ENCODE measurements around the gene LPIN3. TPM values are rescaled to one million over a fixed set of nuclear protein-coding genes. Genes with fewer than 3 reads are reported as not detected.
A peak's percentile ranks its signal among the peaks of the same experiment; 100 is the strongest.

Gene LPIN3
- total and polyA plus RNA-seq, 2 of the 8 experiments (the other 6 are each of a cell fraction or from before 2014, with no cell fraction given): 3.7 to 3.9 TPM

GRCh38 chr20:41352106-41352505, 11.5 kb downstream of the LPIN3 start:
- no peak overlapping the region for H2BK20ac ChIP-seq (ENCODE audit: low read length)
- CTCF ChIA-PET (ENCODE audit: partially characterized antibody): interaction anchor here (0.8 to 3.5 kb wide), 14 partner anchors 9 to 132 kb away, joined by 3 to 23 read pairs (median 4); partner anchors contain the start of genes EMILIN3 and LPIN3
- TF ChIP-seq GABPA (IDR thresholded peaks at IDR 0.05; ENCODE audit: borderline replicate concordance, insufficient read depth, low read length) (no peak), ATF3 (IDR thresholded peaks at IDR 0.05; ENCODE audit: insufficient read depth, low read depth, low read length) (no peak), TCF12 (IDR thresholded peaks at IDR 0.05; ENCODE audit: low read depth, low read length) (no peak), RAD21 (IDR thresholded peaks at IDR 0.05 in 1 of 2, conservative IDR thresholded peaks at IDR 0.05 in 1 of 2; ENCODE audit: low read depth in 2 of 2, low read length in 2 of 2) (peak in 1 of 2 experiments; percentile 33; a peak in 1 of 4 replicates), SAP30 (IDR thresholded peaks at IDR 0.05; ENCODE audit: insufficient read depth, insufficient replicate concordance, low read length) (no peak), TBP (IDR thresholded peaks at IDR 0.05; ENCODE audit: low read depth, low read length) (no peak), CTBP2 (IDR thresholded peaks at IDR 0.05; ENCODE audit: borderline replicate concordance, insufficient read depth, insufficient read length, low read length) (no peak), GTF2F1 (IDR thresholded peaks at IDR 0.05; ENCODE audit: borderline replicate concordance, low read depth, low read length) (no peak), POU5F1 (IDR thresholded peaks at IDR 0.05; ENCODE audit: low read depth, low read length) (no peak), NANOG (IDR thresholded peaks at IDR 0.05; ENCODE audit: insufficient read depth, low read depth, low read length, poor library complexity, severe bottlenecking) (no peak), RBBP5 (IDR thresholded peaks at IDR 0.05; ENCODE audit: borderline replicate concordance, low read depth, low read length) (no peak), EZH2 (IDR thresholded peaks at IDR 0.05; ENCODE audit: low read depth, low read length, severe bottlenecking) (no peak), POLR2AphosphoS5 (IDR thresholded peaks at IDR 0.05; ENCODE audit: low read depth, low read length) (no peak)

More at GRCh38 chr20:41352106-41352505, 11.5 kb downstream of the LPIN3 start:
- H2BK15ac ChIP-seq (ENCODE audit: low read length): no peak overlapping the region
- H3K56ac ChIP-seq (replicated peaks; ENCODE audit: insufficient read length, low read depth, low read length): no peak overlapping the region
- no peak overlapping the region for H3K4me3 ChIP-seq (ENCODE audit: extremely low read depth in 1 of 4, insufficient read depth in 2 of 4, low read depth in 3 of 4, low read length in 4 of 4)
- no peaks in the 10 kb centered on the region for H3K36me3 ChIP-seq (ENCODE audit: control insufficient read depth in 2 of 4, insufficient read depth in 4 of 4, low read length in 3 of 4)
- H3K27ac ChIP-seq (ENCODE audit: low read depth, low read length): no peak overlapping the region
- H3K4me2 ChIP-seq (ENCODE audit: insufficient read depth in 1 of 2, low read depth in 2 of 2, low read length in 2 of 2): no peak overlapping the region
- H3K14ac ChIP-seq (ENCODE audit: insufficient read length): no peak overlapping the region
- no peaks in the 10 kb centered on the region for H3K79me2 ChIP-seq (ENCODE audit: control insufficient read depth in 1 of 2, insufficient read depth in 2 of 2, low read length in 2 of 2)
- WGBS, 2 experiments (ENCODE audit: extremely low coverage in 1 of 2, insufficient coverage in 1 of 2, insufficient read length in 1 of 2, insufficient replicate concordance in 2 of 2, low coverage in 1 of 2, low lambda C conversion rate in 2 of 2, missing lambda C conversion rate in 1 of 2): 88% methylated on average over 4 of the region's 4 CpGs; no CpG with 5 or more reads in 1 of the 2 experiments
- no peak overlapping the region for H4K5ac ChIP-seq (ENCODE audit: insufficient read length, low read depth, low read length)
- POLR2A ChIA-PET (ENCODE audit: partially characterized antibody): no interaction called here
- no peaks in the 10 kb centered on the region for H3K79me1 ChIP-seq (ENCODE audit: low read depth, low read length)
- H3K4me1 ChIP-seq (replicated peaks in 1 of 4; ENCODE audit: control insufficient read depth in 3 of 4, insufficient read depth in 4 of 4, low read length in 3 of 4): no peaks in the 10 kb centered on the region; a peak in 1 of 7 replicates
- no peak overlapping the region for H2BK12ac ChIP-seq (ENCODE audit: low read depth, low read length)
- H4K91ac ChIP-seq (replicated peaks; ENCODE audit: insufficient read length, low read length): no peak overlapping the region
- no peak overlapping the region for H2AK5ac ChIP-seq (ENCODE audit: low read depth, low read length)
- H3K4ac ChIP-seq (replicated peaks; ENCODE audit: insufficient read length, low read depth, low read length): no peak overlapping the region
- no peaks in the 10 kb centered on the region; the same call in 1 of the 2 replicates for H3K23me2 ChIP-seq (ENCODE audit: low read depth, low read length)
- no peak for FAIRE-seq
- H3K9me3 ChIP-seq (ENCODE audit: insufficient read depth in 2 of 2, low read depth in 1 of 2, low read length in 1 of 2): no peaks in the 10 kb centered on the region
- no peak overlapping the region for H2BK120ac ChIP-seq (replicated peaks; ENCODE audit: low read depth, low read length)
- DNase-seq (ENCODE audit: low read depth in 1 of 2, low spot score in 2 of 2): no peak
- peaks cover 0 to 1% of the 10 kb centered on the region in 2 experiments for H4K20me1 ChIP-seq (replicated peaks in 1 of 2; ENCODE audit: control insufficient read depth in 1 of 2, insufficient read depth in 2 of 2, low read length in 2 of 2)
- H3K9ac ChIP-seq (replicated peaks in 1 of 4; ENCODE audit: extremely low read depth in 1 of 4, low read depth in 3 of 4, low read length in 3 of 4): no peak overlapping the region
- H2BK5ac ChIP-seq (ENCODE audit: low read depth, low read length): no peak overlapping the region
- no peak overlapping the region for H3K18ac ChIP-seq (ENCODE audit: extremely low read depth, low read length)
- no peak overlapping the region for H4K8ac ChIP-seq (ENCODE audit: extremely low read depth, insufficient read depth, low read length)
- H2AFZ ChIP-seq (ENCODE audit: low read length): no peak overlapping the region
- H3K27me3 ChIP-seq (replicated peaks in 1 of 4; ENCODE audit: control insufficient read depth in 3 of 4, extremely low read depth in 1 of 4, insufficient read depth in 3 of 4, low read length in 3 of 4): no peaks in the 10 kb centered on the region
- no peak overlapping the region for H3K23ac ChIP-seq (ENCODE audit: insufficient read length)

Measured in H1 (cell line).